Anterior cingulate cortex (tissue), 58 donors: Measurements from ENCODE around the gene ANKRD65.
"Not testable (repeated sequence)": the region's sequence is repeated elsewhere in the genome, so short reads cannot be mapped to it uniquely, and the experiment has no call there.

Experiments used
- DNase-seq, 58 donors: peaks; one replicate each; lab custom pipeline; 2025; lab: John Stamatoyannopoulos, UW

The ANKRD65 gene

DNA sequence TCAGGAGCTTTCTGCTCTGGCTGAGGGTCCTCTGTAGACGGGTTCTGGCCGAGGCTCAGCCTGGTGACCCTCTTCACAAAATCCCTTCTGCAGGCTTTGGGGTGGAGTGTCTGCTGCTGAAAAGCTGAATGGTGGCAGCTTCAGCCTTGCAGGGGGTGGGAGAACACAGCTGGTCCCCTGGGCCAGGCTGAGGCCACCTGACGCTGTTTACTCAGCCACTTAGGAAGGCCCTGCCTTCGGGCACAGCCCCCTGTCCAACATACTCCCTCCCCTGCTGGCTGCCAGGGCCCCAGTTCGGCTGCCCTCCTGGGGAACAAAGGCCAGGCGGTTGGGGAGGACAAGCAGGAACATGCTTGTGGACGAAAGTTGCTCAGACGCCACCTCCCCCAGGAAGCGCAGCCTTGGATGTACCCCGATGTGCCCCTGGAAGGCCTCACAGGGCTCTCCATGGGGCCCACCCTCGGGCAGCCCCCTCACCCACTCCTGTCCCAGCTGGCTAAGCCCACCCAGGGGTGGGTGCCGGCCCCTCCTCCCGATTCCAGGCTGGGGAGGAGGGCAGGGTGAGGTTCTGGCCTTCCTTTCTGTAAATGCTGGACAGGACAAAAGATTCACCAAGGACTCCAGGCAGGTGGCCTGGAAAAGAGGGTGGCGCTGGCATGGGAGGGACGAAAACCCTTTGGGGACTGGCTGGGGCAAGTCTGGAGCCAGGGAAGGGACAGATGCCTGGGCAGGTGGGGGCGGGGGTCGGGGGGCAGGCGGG, at the start of gene ANKRD65:
TSS of gene ANKRD65 (minus strand) at position 130 of the 760 bp plus-strand sequence. CDS start 271 bp downstream, outside the sequence.
- peak in 27 of 58 donors; percentile 21 to 72 (median 43) for DNase-seq

DNA sequence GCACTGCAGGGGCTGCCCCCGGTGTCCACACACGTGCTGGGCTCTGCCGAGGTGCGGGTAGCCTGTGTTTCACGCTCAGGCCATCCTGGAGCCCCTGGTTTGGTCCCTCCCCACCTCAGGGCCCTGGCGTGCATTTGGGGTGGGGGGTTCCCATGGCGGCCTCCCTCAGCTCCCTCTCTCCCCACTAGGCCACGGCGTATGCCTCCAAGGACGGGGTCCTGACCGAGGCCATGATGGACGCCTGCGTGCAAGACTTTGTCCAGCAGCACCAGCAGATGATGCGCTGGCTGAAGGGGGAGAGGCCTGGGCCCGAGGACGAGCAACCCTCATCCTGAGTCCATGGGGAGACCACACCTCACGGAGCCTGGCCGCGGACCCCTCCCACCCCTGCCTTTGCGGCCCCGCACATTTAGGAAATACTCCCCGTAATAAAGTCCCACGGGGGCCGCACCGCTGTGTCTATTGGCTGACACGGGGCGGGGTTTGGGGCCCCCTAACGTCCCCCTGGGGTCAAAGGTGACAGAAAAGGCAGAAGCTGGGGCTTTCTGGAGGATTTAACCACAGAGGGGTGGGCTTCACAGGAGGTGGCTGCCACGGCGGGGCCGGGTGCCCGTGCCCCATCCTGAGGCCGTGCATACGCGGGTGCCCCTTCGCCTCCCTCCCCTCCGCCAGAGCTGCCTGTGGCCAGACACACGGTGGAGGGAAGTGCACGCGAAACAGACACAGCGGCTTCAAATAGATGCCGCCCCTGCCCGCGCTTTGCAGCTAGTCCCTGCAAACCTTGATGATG, 47.3 kb upstream of the ANKRD65 start:
- DNase-seq: not testable (repeated sequence)

DNA sequence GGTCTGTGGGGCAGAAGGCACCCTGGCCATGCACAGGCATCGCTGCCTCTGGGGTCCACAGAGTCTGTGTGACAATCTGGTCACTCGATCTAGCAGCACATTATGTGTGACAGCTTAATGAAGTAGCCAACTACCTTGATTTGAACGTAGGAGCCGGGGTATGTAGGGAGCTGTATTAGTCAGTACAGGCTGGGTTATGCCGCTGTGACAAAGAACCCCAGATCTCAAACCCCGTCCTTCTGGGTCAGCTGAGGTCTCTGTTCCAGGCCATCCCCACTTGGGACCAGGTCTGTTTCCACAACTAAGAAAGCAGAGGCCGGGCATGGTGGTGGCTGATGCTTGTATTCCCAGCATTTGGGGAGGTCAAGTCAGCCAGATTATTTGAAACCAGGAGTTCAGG, 42.2 kb upstream of the ANKRD65 start:
- DNase-seq: no peak

DNA sequence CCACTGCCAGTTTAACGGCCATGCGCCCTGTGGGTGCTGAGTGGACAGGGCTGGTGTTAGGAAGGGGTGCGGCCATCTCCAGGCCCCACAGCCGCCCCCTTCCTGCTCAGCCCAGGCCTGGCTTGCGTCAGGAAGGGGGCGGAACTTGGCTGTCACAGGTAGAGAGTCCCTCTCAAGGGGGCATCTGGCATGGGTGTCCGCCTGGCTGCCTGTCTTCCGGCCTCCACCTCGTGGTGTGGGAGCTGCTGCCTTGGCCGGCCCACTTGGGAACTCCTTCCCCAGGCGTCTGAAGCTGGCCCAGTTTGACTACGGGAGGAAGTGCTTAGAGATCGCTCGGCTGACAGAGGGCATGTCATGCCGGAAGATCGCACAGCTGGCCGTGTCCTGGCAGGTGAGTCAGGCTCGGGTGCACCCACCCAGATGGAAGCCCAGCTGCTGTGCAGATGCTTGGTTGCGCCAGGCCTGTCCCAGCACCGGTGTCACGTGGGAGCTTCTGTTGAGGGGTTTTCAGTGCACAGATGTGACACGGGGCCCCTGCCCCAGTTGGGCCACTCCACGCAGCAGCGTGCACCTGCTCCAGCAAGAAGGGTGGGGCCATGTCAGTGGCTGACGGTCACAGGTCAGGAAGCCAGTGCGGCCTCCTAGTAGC, 41.4 kb upstream of the ANKRD65 start:
- no peak for DNase-seq

DNA sequence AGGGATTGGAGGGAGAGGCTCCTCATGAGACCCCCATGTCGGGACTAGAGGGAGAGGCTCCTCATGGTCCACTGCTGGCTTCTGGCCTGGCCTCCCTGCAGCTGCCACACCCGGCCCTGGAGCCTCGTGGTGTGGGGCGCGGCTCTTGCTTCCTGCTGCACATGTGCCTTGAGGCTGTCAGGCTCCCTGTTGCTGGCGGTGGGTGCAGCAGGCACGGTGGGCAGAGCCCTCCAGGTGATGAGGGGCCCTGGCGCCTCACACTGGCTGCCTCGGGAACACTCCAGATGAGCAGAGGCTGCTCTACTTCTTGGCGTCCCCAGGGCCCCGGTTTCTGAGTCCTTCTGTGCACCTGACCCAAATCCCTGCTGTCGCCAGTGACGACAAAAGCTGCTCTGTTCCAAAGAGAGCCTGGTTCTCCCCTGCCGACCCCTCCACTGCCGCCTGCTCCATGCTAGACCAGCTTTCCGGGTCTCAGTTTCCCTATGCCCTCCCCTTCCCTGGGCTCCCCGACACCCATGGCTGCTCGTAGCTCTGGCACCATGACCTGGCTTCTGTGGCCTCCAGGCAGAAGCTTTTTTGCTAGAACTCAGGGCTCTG, 40.7 kb upstream of the ANKRD65 start:
- no peak for DNase-seq

DNA sequence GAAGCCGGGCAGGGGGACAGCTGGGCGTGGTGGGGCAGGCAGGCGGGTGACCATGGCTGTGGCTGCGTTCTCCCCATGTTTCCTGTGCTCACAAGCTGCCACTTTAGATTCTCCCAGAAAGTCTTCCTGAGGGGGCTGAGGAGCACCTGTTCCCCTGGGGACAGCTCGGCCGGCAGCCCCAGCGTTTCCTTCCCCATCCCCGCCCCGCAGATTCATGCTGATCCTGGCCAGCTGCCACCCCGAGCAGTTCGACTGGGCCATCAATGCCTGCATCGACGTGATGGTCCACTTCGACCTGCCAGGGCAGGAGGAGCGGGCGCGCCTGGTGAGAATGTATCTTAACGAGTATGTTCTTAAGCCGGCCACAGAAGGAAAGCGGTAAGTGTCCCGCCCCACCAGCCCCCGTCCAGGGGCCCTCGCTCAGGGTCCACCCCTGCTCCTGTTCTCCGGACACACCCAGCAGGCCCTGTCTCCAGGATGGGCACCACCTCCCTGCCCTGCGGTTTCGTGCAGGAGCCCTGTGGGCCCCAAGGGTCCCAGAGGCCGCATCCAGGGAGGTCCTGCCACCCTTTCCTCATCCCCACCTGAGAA, 39.6 kb upstream of the ANKRD65 start:
- DNase-seq: no peak

DNA sequence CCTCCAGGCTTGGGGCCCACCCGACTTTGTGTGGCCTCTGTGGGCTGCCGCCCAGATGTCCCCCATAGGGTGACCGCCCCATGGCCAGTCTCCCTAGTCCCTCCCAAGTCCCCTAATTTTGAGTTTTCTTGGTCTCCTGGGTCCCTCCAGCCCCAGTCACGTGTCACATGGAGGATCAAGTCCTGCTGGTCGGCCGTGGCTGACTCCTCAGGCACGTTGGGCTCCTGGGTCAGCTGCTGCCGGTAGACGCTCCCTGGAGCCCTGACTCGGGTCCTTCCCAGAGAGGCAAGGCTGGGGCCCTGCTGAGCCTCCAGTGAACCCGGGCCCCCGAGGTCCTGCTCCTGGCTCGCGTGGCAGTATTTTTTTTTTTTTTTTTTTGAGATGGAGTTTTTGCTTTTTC, 38.6 kb upstream of the ANKRD65 start:
- DNase-seq: not testable (repeated sequence)

DNA sequence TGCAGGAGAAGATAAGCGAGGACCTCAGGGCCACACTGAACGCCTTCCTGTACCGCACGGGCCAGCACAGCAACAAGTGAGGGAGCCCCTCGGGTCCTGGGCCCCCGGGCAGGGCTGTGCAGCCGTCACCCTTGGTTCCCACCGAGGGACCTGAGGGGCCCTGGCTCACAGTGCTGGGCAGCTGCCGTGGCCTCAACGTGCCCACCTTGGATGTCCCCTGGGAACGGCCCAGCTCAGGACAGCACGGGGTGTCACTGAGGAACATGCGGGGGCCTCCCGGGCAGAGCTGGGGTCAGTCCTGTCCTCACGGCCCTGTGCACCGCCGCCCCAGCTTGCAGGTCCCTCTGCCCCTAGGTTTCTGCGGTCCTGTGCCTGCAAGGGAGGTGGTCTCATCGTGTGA, 38.1 kb upstream of the ANKRD65 start:
- DNase-seq: not testable (repeated sequence)

DNA sequence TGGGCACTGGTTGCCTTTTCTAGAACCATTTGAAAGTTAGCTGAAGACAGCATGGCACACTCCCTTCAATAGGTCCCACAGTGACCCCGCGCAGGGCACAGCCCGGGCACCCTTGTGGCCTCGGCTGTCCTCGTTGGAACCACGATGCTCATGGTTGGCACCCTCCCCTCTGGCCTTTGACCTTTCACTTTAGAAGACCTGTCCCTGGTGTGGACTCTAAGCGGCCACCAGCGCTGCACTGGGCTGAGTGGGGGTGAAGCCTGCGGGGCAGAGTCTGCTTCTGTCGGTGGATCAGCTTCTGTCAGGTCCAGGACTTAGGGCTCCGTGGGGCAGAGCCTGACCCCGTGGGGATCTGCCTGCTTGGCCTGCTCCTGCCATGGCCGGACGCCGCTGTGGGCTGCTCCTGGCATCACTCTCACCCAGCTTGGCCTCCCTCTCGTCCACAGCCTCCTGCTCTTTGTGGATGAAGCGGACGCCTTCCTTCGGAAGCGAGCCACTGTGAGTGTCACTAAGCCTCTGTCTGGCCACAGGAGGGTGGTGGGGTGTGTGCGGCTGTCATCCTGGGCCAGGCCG, 35.7 kb upstream of the ANKRD65 start:
- DNase-seq: not testable (repeated sequence)

DNA sequence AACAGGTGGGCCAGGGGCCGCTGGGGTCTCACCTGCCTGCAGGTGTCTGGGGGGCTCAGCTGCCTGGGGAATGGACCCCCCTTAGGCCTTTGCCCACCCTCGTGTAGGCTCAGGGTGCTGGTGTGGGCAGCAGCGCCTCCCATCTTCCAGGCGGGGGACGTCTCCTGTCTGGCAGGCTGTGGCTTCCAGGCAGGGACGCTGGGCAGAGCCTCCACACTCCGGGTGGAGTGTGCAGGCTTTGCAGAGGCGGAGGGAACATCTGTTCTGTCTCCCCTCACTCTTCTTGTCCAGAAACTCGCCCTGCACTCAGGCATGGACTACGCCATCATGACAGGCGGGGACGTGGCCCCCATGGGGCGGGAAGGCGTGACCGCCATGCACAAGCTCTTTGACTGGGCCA, 34.9 kb upstream of the ANKRD65 start:
- DNase-seq: not testable (repeated sequence)

DNA sequence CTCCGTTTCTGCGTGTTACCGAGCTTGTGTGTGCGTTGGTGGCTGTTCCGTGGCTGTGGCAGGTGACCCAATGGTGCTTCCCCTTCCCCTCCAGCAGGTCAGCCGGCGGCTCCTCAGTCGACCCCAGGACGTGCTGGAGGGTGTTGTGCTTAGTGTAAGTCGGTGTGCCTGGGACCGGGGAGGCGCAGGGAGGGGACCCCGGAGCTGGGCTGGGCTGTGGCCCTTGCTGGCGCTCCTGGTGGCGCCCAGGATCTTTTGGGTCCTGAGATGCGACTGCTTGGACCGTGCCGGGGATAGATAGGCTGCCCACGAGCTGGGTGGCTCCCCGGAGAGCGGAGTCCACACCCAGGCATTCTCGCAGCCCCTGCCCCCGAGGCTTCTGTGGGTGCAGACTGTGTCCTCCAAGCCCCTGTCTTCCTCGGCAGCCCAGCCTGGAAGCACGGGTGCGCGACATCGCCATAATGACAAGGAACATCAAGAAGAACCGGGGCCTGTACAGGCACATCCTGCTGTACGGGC, 34.3 kb upstream of the ANKRD65 start:
- DNase-seq: no peak

DNA sequence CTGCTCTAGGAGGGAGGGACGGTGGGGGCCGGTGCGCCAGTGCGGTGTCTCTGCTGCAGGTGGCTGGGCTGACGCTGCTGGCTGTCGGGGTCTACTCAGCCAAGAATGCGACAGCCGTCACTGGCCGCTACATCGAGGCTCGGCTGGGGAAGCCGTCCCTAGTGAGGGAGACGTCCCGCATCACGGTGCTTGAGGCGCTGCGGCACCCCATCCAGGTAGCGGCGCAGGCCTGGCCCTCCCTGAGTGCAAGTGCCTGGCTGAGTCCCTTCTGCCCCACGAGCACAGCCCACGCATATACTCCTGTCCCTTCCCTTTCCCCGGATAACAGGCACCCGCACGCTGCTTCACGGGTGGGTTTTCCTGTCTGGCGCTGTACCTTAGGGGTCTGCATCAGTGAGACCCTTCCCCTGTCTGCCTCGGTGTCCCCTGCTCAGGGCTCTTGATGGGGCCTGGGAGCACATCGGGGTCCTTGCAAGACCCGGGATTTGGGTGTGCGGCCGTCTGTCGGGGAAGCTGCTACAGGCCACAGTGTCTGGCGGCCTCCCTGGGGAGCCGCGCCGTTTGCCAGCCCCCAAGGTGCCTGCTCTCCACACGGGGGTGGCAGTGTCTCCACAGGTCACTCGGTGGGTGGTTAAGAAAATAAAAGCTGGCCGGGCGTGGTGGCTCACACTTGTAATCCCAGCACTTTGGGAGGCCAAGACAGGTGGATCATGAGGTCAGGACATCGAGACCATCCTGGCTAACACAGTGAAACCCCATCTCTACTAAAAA, 33.4 kb upstream of the ANKRD65 start:
- not testable (repeated sequence) for DNase-seq

DNA sequence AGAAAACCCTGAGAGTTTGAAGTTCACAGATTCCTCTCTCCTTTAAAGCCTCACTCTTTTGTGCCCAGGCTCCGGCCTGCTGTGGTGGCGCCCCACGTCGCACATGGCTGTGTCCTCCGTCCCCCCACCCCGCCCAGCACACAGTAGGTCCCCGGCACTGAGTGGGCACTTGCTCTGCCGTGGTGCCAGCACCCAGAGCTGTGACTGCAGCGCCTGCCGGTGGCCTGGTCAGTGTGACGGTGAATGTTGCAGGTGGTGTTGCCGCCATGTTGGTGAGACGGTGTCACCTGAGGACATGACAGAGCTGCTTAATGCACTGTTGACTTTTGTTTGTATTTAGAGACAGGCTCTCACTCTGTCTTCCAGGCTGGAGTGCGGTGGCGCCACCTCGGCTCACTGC, 31.8 kb upstream of the ANKRD65 start:
- no peak for DNase-seq

DNA sequence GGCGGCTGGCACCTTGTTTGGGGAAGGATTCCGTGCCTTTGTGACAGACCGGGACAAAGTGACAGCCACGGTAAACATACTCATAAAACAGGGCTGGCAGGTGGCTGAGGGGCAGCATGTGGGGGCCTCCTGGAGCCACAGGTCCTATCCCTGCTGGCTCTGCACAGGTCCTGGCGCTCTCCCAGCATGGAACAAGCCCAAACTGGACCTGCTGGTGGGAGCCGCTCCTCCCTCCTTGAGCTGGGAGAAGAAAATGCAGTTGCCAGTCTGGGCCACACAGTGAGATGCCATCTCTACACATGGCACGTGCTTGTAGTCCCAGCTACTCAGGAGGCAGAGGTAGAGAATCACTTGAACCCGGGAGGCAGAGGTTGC, 31.3 kb upstream of the ANKRD65 start:
- DNase-seq: not testable (repeated sequence)

DNA sequence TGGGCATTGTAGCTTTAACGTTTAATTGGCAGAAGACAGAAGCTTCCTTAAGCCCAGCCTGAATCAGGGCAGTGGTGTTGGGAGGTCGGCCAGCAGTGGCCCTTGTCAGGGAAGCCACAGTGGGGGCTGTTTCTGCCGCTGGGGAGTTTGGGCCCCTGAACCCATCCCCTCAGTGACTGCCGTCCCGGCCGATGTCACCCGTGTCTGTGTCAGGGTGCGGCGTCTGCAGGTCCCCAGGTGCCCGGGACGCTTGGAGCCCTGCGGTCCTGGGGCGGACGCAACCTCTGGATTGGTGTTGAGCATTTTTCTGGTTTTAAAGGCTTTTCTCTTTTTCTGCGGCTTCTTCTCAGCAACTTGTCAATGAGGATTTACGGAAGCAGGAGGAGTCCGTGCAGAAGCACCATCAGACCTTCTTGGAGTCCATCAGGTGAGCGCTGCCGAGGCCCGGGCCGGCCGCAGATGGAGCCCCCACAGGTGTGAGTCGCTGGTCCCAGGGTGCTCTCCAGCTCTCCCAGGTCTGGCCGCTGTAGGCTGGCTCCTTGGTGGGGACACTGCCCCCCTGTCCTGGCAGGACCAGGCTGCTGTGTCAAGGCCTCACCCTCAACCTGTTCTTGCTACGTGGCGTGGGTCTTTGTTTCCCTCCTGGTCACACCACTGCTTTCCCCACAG, 30.8 kb upstream of the ANKRD65 start:
- no peak for DNase-seq

DNA sequence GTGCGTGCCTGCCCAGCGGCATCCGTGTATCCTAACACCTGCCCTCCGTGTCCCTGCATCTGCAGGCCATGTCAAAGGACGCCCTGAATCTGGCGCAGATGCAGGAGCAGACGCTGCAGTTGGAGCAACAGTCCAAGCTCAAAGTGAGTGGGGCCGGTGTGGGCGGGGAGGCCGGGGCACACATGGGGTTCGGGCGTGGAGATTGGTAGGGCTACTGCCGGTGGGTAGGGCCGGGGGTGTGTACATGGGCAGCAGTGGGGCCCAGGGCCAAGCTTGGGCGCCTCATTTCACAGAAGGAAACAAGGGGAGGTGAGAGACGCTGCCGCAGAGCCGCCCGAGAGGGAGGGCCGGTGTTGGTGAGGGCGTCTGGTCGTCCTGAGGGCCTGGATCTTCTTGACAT, 29.5 kb upstream of the ANKRD65 start:
- not testable (repeated sequence) for DNase-seq

DNA sequence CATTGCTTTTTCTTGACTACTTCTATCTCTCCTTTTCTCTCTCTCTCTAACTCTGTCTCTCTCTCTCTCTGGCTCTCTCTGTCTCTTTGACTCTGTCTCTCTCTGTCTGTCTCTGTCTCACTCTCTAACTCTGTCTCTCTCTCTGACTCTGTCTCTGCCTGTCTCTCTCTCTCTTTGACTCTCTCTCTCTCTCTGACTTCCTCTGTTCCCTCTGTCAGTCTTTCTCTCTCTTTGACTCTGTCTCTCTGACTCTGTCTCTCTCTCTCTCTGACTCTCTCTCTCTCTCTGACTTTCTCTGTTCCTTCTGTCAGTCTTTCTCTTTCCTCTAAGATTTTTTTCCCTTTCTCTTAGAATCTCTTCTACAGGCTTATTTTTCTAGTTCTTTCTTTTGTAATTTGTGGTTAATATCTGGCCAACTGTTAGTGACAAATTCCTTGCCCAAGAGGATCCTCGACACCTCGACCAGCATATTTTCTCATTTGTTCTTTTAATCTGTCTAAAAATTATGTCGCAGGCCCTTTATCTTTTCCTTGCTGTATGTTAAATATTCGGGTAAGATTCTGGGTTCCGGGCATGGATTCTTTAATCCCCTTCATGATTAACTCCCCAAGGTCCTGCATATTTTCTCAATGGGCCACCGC, 28.1 kb upstream of the ANKRD65 start, which contains the start of gene ATAD3C:
TSS of gene ATAD3C (plus strand) at position 591 of the 641 bp plus-strand sequence. CDS start 995 bp downstream, outside the sequence.
- no peak for DNase-seq

DNA sequence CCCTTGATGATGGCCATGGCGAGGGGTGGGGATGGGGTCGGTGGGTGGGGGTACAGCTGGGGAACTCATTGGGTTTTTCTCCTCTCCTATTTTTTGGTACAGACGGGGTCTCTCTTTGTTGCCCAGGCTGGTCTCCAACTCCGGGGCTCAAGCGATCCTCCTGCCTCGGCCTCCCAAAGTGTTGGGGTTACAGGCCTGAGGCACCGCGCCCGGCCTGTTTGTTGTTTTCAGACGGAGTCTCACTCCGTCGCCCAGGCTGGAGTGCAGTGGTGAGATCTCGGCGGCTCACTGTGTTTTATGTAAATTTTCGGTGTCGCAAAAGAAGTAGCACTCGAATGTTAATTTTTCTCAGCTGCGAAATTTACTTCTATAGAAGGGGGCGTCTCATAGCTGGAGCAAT, 25.6 kb upstream of the ANKRD65 start:
- not testable (repeated sequence) for DNase-seq
